Posterior cingulate gyrus (tissue), 11 donors: Measurements from ENCODE around the gene MRPS11.

Source experiments
- DNase-seq, 10 donors: peaks; one replicate each; pipeline versions ENCODE4 v3.0.0 to v3.0.0-alpha.2; 2020 to 2021; ENCODE audit warnings: mixed read lengths in 3 of 10
- intact Hi-C: fragments of 100-400 bp; cut with DNase I; formaldehyde crosslinking; loops from one replicate; pipeline ENCODE4 v1.15.1; 2023

The MRPS11 gene

DNA sequence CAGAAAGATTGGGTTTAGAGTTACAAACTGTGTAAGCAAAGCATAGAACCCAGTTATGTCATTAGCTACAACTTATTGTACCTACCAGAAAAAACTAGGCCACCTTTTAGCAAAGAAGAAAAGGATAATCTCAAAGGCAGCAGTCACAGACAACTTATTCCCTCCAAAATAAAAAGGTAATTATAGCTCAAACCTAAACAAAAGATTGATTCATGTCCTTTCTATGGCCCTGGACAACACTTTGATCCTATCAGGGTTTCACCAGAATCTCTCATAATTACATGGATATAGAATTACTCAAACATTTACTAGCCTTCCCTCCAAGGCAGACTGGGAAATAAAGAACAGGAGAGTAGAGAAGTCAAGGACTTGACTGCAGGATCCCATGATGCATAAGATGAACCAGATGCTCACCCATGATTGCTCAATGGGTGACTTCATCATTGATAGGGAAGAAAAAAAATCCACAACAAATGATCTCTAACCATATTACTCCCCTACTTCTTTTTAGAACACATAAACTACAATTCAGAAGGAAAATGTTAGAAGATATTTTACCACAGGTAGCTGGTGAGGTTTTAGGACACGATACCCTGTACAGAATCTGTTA lies 61.6 kb downstream of the MRPS11 start:
- DNase-seq, result no peak
- intact Hi-C loops, result no loop called here
